ENCODE data around the gene ZNF750.

ZNF750 gene

DNA sequence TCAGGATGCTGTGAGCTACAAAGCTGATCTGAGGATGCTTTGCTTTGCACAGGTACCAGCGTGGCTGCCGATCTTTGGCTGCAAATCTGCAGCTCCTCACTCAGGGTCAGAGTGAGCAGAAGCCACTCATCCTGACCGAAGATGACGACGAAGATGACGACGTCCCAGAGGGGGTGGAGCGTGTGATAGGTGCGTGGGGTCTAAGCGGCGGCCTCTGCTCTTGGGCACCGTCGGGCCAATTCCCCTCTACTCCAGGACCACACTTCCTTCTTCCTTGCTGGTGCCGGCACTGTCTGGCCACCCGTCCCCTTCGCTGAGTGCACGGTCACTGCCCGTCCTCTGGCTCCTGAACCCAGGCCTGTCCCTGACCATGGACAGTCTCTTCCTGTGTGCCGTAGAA, 34.0 kb downstream of the ZNF750 start:
- TF ChIP-seq, protein P1, sequence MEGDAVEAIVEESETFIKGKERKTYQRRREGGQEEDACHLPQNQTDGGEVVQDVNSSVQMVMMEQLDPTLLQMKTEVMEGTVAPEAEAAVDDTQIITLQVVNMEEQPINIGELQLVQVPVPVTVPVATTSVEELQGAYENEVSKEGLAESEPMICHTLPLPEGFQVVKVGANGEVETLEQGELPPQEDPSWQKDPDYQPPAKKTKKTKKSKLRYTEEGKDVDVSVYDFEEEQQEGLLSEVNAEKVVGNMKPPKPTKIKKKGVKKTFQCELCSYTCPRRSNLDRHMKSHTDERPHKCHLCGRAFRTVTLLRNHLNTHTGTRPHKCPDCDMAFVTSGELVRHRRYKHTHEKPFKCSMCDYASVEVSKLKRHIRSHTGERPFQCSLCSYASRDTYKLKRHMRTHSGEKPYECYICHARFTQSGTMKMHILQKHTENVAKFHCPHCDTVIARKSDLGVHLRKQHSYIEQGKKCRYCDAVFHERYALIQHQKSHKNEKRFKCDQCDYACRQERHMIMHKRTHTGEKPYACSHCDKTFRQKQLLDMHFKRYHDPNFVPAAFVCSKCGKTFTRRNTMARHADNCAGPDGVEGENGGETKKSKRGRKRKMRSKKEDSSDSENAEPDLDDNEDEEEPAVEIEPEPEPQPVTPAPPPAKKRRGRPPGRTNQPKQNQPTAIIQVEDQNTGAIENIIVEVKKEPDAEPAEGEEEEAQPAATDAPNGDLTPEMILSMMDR (IDR thresholded peaks at IDR 0.05): no peak
- Histone ChIP-seq H3K36me3 (peaks cover 10% of the 10 kb centered on the region), H3K27me3 (no peaks in the 10 kb centered on the region), H3K27ac (no peak overlapping the region), H3K9me3 (no peaks in the 10 kb centered on the region), H3K4me3 (ENCODE audit: low read depth in 1 of 2, low read length in 1 of 2) (no peak overlapping the region), H3K4me1 (ENCODE audit: control insufficient read depth in 1 of 2, insufficient read depth in 1 of 2, low read depth in 1 of 2, low read length in 1 of 2) (no peaks in the 10 kb centered on the region)

DNA sequence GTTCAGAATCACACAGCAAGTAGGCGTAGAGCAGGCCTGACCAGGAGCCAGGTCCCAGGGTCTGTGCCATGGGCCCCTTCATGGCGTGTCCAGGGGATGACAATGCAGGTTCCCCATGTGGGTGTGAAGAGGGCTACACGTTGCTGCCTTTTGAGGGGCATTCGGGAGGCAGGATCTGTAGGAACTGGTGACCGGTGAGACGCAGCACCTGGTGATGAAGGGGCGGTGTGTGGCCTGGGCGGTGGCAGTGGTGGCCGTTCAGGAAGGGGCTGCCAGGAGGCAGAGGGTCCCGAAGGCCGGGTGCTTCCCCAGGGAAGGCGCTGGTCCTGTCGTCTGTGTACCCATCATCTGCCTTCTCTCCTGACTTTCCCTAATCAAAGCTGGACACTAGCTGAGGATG, 34.6 kb downstream of the ZNF750 start:
- Histone ChIP-seq H3K27ac (no peak overlapping the region), H3K36me3 (peaks cover 12% of the 10 kb centered on the region), H3K27me3 (no peaks in the 10 kb centered on the region), H3K4me1 (ENCODE audit: control insufficient read depth in 1 of 2, insufficient read depth in 1 of 2, low read depth in 1 of 2, low read length in 1 of 2) (no peaks in the 10 kb centered on the region), H3K4me3 (ENCODE audit: low read depth in 1 of 2, low read length in 1 of 2) (no peak overlapping the region), H3K9me3 (no peaks in the 10 kb centered on the region)
- TF ChIP-seq, protein P1 (IDR thresholded peaks at IDR 0.05): no peak

DNA sequence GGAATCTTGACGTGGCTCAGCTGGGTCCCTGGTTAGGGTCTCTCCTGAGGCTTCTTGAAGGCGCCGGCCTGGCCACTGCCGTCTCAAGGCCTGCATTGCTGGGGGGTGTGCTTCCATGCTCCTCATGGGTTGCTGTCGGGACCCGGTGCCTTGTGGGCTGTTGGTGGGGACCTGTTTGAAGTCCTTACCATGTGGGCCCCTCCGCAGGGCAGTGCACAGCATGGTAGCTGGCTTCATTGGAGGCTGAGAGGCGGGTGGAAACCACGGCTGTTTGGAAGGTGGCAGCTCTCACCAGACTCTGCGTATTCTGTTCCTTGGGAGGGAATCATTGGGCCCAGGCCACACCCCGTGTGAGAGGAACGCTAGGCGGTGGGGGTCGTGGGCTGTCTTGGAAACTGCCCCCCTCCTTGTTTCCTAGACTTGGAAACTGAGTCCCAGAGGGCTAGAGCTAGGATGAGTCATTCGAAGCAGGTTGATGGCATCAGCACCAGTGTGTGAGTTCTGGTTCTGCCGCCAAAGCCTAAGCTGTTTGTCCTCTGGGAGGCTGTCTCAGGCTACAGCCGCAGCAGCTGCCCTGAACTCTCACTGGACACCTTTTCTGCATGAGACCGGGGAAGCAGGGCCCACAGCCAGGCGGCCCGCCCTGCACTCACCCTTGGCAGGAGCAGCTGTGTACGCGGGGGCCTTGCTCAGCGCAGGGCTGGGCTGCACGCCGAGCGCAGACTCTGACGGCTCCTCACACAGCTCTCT, 35.2 kb downstream of the ZNF750 start:
- Histone ChIP-seq H3K36me3 (peaks cover 12% of the 10 kb centered on the region), H3K27ac (no peak overlapping the region), H3K4me1 (ENCODE audit: control insufficient read depth in 1 of 2, insufficient read depth in 1 of 2, low read depth in 1 of 2, low read length in 1 of 2) (no peaks in the 10 kb centered on the region), H3K4me3 (ENCODE audit: low read depth in 1 of 2, low read length in 1 of 2) (no peak overlapping the region), H3K27me3 (no peaks in the 10 kb centered on the region), H3K9me3 (no peaks in the 10 kb centered on the region)
- TF ChIP-seq, protein P1 (IDR thresholded peaks at IDR 0.05): no peak

GRCh38 chr17:82803606-82804005, 36.2 kb downstream of the ZNF750 start:
- no peak overlapping the region for H3K4me3 ChIP-seq (ENCODE audit: low read depth in 1 of 2, low read length in 1 of 2)
- H3K27ac ChIP-seq: no peak overlapping the region
- H3K27me3 ChIP-seq: no peaks in the 10 kb centered on the region
- no peaks in the 10 kb centered on the region for H3K9me3 ChIP-seq
- TF ChIP-seq, protein P1 (IDR thresholded peaks at IDR 0.05): no peak
- H3K4me1 ChIP-seq (ENCODE audit: control insufficient read depth in 1 of 2, insufficient read depth in 1 of 2, low read depth in 1 of 2, low read length in 1 of 2): no peaks in the 10 kb centered on the region
- H3K36me3 ChIP-seq: peaks cover 12% of the 10 kb centered on the region

DNA sequence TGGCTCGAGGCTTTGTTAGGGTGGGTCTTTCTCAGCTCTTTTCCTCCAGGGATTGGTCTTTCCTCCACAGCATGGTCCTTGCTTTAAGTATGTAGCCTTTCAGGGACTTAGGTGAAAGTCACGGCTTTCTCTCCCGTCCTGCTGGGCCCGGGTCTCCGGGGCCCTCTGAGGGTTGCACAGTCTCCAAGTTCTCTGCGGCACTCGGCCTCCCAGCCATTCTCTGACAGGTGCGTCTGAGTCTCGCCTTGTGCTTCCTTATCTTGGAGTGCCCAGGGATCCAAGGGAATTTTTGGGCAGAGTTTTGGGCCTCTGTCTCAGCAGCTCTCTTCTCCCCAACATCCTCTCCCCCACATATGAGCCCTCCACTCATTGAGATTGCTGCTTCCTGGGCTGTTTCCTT, 36.6 kb downstream of the ZNF750 start:
- Histone ChIP-seq H3K36me3 (peaks cover 12% of the 10 kb centered on the region), H3K9me3 (no peaks in the 10 kb centered on the region), H3K27me3 (no peaks in the 10 kb centered on the region), H3K4me1 (ENCODE audit: control insufficient read depth in 1 of 2, insufficient read depth in 1 of 2, low read depth in 1 of 2, low read length in 1 of 2) (no peaks in the 10 kb centered on the region), H3K4me3 (ENCODE audit: low read depth in 1 of 2, low read length in 1 of 2) (no peak overlapping the region), H3K27ac (no peak overlapping the region)
- TF ChIP-seq, protein P1 (IDR thresholded peaks at IDR 0.05): no peak
